DOHH2 (cell line): ENCODE results near the gene LRRC27.

ENCODE experiments used
- H3F3A ChIP-seq: fragments of 200-600 bp; sonication (generic), shearing (Covaris generic); 2 replicates; pipeline ENCODE4 v1.6.0; 2016; ENCODE audit warnings: antibody characterized with exemption, mild to moderate bottlenecking; ENCODE audit not compliant: control insufficient read depth, insufficient read depth
- H3K27ac ChIP-seq: fragments of 200-600 bp; sonication (generic); 2 replicates; pipeline ENCODE4 v1.5.1; 2014; ENCODE audit warnings: low read depth, mild to moderate bottlenecking, low read length, moderate library complexity
- H3K27me3 ChIP-seq: fragments of 200-600 bp; sonication (generic); 2 replicates; pipeline ENCODE4 v1.6.1; 2014; ENCODE audit warnings: mild to moderate bottlenecking, low read length, mixed read lengths; ENCODE audit not compliant: control insufficient read depth
- H3K36me3 ChIP-seq: fragments of 200-600 bp; sonication (generic); 2 replicates; pipeline ENCODE4 v1.6.1; 2014; ENCODE audit warnings: mild to moderate bottlenecking, low read length, moderate library complexity, mixed read lengths; ENCODE audit not compliant: control insufficient read depth
- H3K4me1 ChIP-seq: fragments of 200-600 bp; sonication (generic); 2 replicates; pipeline ENCODE4 v1.6.1; 2014; ENCODE audit warnings: mild to moderate bottlenecking, low read length, mixed read lengths; ENCODE audit not compliant: control insufficient read depth
- H3K4me2 ChIP-seq: fragments of 200-600 bp; sonication (generic); 2 replicates; pipeline ENCODE4 v1.6.0; 2014; ENCODE audit warnings: mild to moderate bottlenecking, low read length, moderate library complexity
- H3K4me3 ChIP-seq: fragments of 200-600 bp; sonication (generic); 2 replicates; pipeline ENCODE4 v1.5.1; 2014; ENCODE audit warnings: mild to moderate bottlenecking, low read length, mixed read lengths
- H3K79me2 ChIP-seq: fragments of 200-600 bp; sonication (generic); 2 replicates; pipeline ENCODE4 v1.6.1; 2014; ENCODE audit warnings: mild to moderate bottlenecking, low read length, mixed read lengths; ENCODE audit not compliant: control insufficient read depth
- H3K9me2 ChIP-seq: fragments of 200-600 bp; sonication (generic); replicated peaks from 2 replicates; pipeline ENCODE4 v1.6.1; 2014; ENCODE audit warnings: mild to moderate bottlenecking, low read length, mixed read lengths; ENCODE audit not compliant: control insufficient read depth
- H3K9me3 ChIP-seq: fragments of 200-600 bp; sonication (generic); 2 replicates; pipeline ENCODE4 v1.6.1; 2014; ENCODE audit warnings: antibody characterized with exemption, low read length, mixed read lengths; ENCODE audit not compliant: control insufficient read depth, insufficient read depth
- H4K20me1 ChIP-seq: fragments of 200-600 bp; sonication (generic); 2 replicates; pipeline ENCODE4 v1.6.0; 2014; ENCODE audit warnings: low read depth, mild to moderate bottlenecking, antibody characterized with exemption, low read length, moderate library complexity; ENCODE audit not compliant: control insufficient read depth, insufficient read depth
- CTCF ChIP-seq: fragments of 200-600 bp; sonication (generic); IDR thresholded peaks from one replicate; pipeline ENCODE4 v1.5.1; 2014; ENCODE audit warnings: antibody characterized with exemption, mild to moderate bottlenecking, low read depth, low read length; ENCODE audit not compliant: poor library complexity, severe bottlenecking
- EZH2phosphoT487 ChIP-seq: fragments of 200-600 bp; sonication (generic); IDR thresholded peaks from 2 replicates; pipeline ENCODE4 v1.6.1; 2017; ENCODE audit warnings: borderline replicate concordance, mild to moderate bottlenecking, antibody characterized with exemption, low read length, moderate library complexity, mixed read lengths

The LRRC27 gene

GRCh38 chr10:132366006-132366405 is 34.0 kb downstream of the LRRC27 start:
- H3K4me2 ChIP-seq = no peak overlapping the region
- H3K79me2 ChIP-seq = no peaks in the 10 kb centered on the region
- no peaks in the 10 kb centered on the region for H3K36me3 ChIP-seq
- H4K20me1 ChIP-seq = no peaks in the 10 kb centered on the region
- TF ChIP-seq CTCF (no peak), EZH2phosphoT487 (no peak)
- no peak overlapping the region for H3K4me3 ChIP-seq
- no peaks in the 10 kb centered on the region for H3K9me2 ChIP-seq
- no peaks in the 10 kb centered on the region for H3F3A ChIP-seq
- no peak overlapping the region for H3K27ac ChIP-seq
- peaks cover 5% of the 10 kb centered on the region; the same call in 1 of the 2 replicates for H3K9me3 ChIP-seq
- H3K27me3 ChIP-seq = no peaks in the 10 kb centered on the region
- no peaks in the 10 kb centered on the region for H3K4me1 ChIP-seq

DNA sequence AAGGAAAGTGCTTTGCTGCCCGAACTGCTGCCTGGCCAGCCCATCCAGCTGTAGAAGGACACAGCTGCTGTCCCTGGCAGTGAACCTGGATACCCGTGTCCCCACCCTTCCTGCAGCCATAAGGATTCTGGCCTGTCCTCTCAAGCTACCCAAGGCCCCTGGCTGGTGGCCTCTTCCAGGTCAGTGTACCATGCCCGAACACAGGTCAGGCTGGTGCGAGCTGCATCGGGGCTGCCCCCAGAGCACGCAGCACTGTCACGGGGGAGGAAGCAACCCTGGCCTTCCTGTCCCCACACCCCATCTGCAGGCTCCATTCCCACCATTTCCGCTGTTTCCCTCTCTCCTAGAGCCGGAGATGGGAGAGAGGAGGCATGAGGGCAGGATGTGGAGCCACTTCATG is 34.5 kb downstream of the LRRC27 start:
- Histone ChIP-seq H3K36me3 (no peaks in the 10 kb centered on the region), H3K4me2 (no peak overlapping the region), H3K9me2 (no peaks in the 10 kb centered on the region), H3K4me1 (no peaks in the 10 kb centered on the region), H3K4me3 (no peak overlapping the region), H4K20me1 (no peaks in the 10 kb centered on the region), H3K79me2 (no peaks in the 10 kb centered on the region), H3K27ac (no peak overlapping the region), H3K27me3 (no peaks in the 10 kb centered on the region), H3F3A (no peaks in the 10 kb centered on the region), H3K9me3 (peaks cover 5% of the 10 kb centered on the region; the same call in 1 of the 2 replicates)
- TF ChIP-seq CTCF (no peak), EZH2phosphoT487 (no peak)

- H3K4me2 ChIP-seq = no peak overlapping the region
- no peaks in the 10 kb centered on the region for H4K20me1 ChIP-seq
- H3K9me2 ChIP-seq = no peaks in the 10 kb centered on the region
- TF ChIP-seq CTCF (no peak), EZH2phosphoT487 (no peak)
- no peaks in the 10 kb centered on the region for H3K27me3 ChIP-seq
- peaks cover 5% of the 10 kb centered on the region; the same call in 1 of the 2 replicates for H3K9me3 ChIP-seq
- H3K36me3 ChIP-seq = no peaks in the 10 kb centered on the region
- H3K79me2 ChIP-seq = no peaks in the 10 kb centered on the region
- H3K4me3 ChIP-seq = no peak overlapping the region
- H3K4me1 ChIP-seq = no peaks in the 10 kb centered on the region
- H3K27ac ChIP-seq = no peak overlapping the region
- H3F3A ChIP-seq = no peaks in the 10 kb centered on the region
These were observed 36.4 kb downstream of the LRRC27 start for GRCh38 chr10:132368391-132368790.
